ENCODE data around the gene MOB2. TPM values are rescaled to one million over a fixed set of nuclear protein-coding genes. Genes with fewer than 3 reads are reported as not detected.
A peak's percentile ranks its signal among the peaks of the same experiment; 100 is the strongest.

The MOB2 gene
- total RNA-seq = 15.0 and 16.7 TPM in 2 replicates
- polyA plus RNA-seq (2012) = 36.5 TPM

- DNase-seq (ENCODE audit: low read depth) = no peak
These were observed at the start of gene MOB2 for GRCh38 chr11:1486054-1486825. Gene MOB2 (minus strand): TSS chr11:1486779. CDS start chr11:1486556, 223 bp downstream.

GRCh38 chr11:1534682-1535081 is 48.1 kb upstream of the MOB2 start:
- DNase-seq (ENCODE audit: low read depth) = no peak

- DNase-seq (ENCODE audit: low read depth) = no peak
These were observed 47.6 kb upstream of the MOB2 start for GRCh38 chr11:1534171-1534570.

GRCh38 chr11:1533342-1533725 is 46.8 kb upstream of the MOB2 start:
- DNase-seq (ENCODE audit: low read depth) = no peak

- peak; percentile 8 for DNase-seq (ENCODE audit: low read depth)
These were observed 46.2 kb upstream of the MOB2 start for GRCh38 chr11:1532606-1533341.

GRCh38 chr11:1532014-1532586 is 45.5 kb upstream of the MOB2 start:
- peak; percentile 75 for DNase-seq (ENCODE audit: low read depth)

GRCh38 chr11:1531449-1532013 is 45.0 kb upstream of the MOB2 start:
- no peak for DNase-seq (ENCODE audit: low read depth)

GRCh38 chr11:1530686-1531448 is 44.3 kb upstream of the MOB2 start:
- no peak for DNase-seq (ENCODE audit: low read depth)

- DNase-seq (ENCODE audit: low read depth) = no peak
These were observed 43.2 kb upstream of the MOB2 start for GRCh38 chr11:1529774-1530173.

GRCh38 chr11:1529286-1529685 is 42.7 kb upstream of the MOB2 start:
- DNase-seq (ENCODE audit: low read depth) = no peak

GRCh38 chr11:1528710-1529109 is 42.1 kb upstream of the MOB2 start:
- DNase-seq (ENCODE audit: low read depth) = no peak

- no peak for DNase-seq (ENCODE audit: low read depth)
These were observed 40.2 kb upstream of the MOB2 start for GRCh38 chr11:1526785-1527184.

GRCh38 chr11:1523779-1524178 is 37.2 kb upstream of the MOB2 start:
- DNase-seq (ENCODE audit: low read depth) = peak; percentile 18

- DNase-seq (ENCODE audit: low read depth) = no peak
These were observed 36.5 kb upstream of the MOB2 start for GRCh38 chr11:1523077-1523476.

GRCh38 chr11:1522081-1522424 is 35.5 kb upstream of the MOB2 start:
- no peak for DNase-seq (ENCODE audit: low read depth)

- no peak for DNase-seq (ENCODE audit: low read depth)
These were observed 35.0 kb upstream of the MOB2 start for GRCh38 chr11:1521382-1522080.

GRCh38 chr11:1520663-1521267 is 34.2 kb upstream of the MOB2 start:
- DNase-seq (ENCODE audit: low read depth) = no peak

- DNase-seq (ENCODE audit: low read depth) = no peak
These were observed 33.7 kb upstream of the MOB2 start for GRCh38 chr11:1520209-1520662.

GRCh38 chr11:1519028-1520010 is 32.7 kb upstream of the MOB2 start:
- no peak for DNase-seq (ENCODE audit: low read depth)

Measured in myocyte (in vitro differentiated cells).